ENCODE results near the gene RUVBL2.

Gene RUVBL2

DNA sequence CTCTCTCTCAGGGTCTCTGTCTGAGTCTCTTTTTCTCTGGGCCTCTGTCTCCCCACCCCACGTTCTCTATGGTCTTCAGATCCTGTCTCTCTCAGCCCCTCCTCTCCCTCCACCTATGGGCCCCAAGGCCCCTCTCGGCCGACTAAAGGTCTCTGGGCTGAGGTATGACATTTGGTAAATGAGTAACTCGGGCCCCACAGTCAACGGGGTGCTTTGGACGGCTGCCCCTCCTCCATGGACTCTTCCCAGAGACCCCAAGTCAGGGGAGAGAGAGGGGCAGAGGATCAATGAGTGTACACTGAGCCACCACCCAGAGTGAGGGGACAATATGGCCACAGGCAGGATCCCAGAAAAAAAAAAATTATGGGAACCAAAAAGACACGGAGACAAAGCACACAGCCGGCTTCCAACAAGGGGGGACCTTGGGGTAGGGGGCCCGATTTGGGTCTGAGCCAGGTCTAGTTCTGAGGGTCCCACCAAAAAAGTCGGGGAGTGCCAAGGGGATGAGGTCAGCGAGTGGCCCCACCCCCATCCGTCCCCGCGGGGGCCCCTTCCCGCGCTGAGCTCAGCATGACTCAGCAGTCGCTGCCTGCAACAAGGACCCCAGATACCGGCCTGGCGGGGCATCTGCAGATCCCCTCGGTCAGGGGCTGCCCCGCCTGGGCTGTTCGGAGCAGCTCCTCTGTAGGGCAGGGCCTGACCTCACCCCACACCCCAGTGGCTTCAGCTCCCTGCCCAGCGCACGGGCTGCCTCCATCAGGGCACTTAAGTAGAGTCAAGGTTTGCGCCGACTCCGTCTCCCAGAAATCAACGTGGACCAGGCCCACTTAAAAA lies 30.1 kb upstream of the RUVBL2 start:
- no peak for DNase-seq (ENCODE audit: low read depth, low spot score)

DNA sequence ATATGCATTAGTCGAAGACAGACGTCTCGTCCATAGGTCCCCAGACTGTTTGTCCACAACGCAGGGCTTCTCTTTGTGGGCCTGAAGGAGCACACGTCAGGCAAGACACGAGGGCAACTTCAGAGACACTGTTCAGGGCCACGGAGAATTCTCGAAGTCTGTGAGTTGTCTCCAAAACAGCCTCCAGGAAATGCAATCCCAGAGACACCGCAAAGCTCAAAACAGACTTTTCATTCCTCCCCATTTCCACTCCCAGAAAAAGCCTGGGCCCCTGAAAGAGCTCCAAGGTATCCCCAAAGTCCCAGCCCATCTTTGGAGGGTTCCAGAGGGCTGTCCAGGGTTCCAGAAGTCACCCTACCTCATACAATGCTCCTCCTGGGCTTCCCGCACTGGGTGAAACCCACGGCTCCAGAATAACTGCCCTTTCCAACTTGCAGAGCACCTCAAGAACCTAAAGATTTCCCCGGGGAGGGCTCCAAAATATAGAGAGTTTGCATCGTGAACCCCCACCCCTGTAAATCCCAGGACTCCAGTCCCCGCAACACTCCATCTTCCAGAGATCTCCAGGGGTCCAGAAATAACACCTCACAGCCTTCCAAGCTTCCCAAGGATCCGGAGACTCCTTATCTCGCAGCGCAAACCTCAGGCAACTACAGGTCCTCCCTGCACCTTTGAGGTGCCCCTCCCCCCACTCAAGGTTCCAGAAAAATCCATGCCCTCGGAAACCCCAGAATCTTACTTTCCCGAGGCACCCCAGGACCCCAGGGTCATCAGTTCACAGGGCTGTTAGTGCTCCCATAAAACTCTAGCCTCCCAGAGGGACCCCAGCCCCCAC lies 29.3 kb upstream of the RUVBL2 start:
- no peak for DNase-seq (ENCODE audit: low read depth, low spot score)

DNA sequence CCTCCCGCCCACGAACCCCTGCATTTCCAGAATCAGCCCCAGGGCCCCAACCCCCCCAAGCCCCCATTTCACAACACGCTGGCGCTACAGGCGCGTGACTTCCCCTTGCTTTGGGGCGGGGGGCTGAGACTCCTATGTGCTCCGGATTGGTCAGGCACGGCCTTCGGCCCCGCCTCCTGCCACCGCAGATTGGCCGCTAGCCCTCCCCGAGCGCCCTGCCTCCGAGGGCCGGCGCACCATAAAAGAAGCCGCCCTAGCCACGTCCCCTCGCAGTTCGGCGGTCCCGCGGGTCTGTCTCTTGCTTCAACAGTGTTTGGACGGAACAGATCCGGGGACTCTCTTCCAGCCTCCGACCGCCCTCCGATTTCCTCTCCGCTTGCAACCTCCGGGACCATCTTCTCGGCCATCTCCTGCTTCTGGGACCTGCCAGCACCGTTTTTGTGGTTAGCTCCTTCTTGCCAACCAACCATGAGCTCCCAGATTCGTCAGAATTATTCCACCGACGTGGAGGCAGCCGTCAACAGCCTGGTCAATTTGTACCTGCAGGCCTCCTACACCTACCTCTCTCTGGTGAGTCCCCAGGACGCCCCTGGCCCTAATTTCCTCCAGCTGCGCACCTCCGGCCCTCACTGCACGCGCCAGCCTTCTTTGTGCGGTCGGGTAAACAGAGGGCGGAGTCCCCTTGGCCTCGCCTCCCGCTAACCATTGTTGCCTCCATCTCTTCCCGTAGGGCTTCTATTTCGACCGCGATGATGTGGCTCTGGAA lies 28.5 kb upstream of the RUVBL2 start, which contains the start of gene FTL:
FTL (plus strand) TSS at position 270 of the 766 bp plus-strand sequence; CDS start at position 469, 199 bp downstream.
- DNase-seq (ENCODE audit: low read depth, low spot score): peak; percentile 83

DNA sequence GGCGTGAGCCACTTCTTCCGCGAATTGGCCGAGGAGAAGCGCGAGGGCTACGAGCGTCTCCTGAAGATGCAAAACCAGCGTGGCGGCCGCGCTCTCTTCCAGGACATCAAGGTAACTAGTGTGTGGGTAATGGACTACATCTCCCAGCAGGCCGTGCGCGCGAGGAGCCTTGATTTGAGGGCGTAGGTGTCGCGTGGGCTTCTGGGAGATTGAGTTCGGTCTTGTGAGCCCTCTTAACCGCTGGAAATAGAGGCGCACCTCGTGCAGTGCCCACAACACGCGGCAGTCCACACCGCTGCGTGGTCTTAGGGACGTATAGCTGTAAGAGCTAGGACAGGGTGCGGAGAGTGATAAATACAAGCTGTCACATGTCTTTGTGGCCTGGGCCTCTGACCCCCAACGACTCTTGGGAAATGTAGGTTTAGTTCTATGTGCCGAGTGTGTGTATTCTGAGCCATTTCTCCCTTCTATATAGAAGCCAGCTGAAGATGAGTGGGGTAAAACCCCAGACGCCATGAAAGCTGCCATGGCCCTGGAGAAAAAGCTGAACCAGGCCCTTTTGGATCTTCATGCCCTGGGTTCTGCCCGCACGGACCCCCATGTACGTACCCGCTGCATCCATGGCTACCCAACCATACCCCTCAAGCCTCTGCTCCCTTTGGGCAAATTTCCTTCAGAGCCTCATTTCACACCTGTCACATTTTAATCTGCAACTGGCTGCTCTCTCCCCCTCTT lies 27.7 kb upstream of the RUVBL2 start:
- DNase-seq (ENCODE audit: low read depth, low spot score): no peak

DNA sequence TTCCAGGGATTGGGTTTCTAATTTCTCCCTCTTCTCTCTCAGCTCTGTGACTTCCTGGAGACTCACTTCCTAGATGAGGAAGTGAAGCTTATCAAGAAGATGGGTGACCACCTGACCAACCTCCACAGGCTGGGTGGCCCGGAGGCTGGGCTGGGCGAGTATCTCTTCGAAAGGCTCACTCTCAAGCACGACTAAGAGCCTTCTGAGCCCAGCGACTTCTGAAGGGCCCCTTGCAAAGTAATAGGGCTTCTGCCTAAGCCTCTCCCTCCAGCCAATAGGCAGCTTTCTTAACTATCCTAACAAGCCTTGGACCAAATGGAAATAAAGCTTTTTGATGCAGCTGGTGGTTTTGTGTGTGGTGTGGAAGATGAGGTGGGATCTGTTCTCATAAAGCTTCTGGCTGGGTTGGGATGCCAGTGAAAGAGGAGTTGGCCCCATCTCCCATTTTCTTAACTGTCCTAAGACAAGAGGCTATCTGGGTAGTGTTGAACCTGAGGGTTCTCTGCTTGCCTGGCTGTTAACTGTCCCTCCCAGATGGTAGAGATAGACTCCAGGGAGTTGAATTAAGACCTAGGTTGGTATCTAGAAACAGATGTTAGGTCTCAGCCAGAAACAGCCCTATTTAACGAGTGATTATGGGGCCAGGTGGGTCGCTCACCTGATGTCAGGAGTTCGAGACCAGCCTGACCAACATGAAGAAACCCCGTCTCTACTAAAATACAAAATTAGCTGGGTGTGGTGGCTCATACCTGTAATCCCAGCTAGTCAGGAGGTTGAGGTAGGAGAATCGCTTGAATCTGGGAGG lies 26.9 kb upstream of the RUVBL2 start:
- DNase-seq (ENCODE audit: low read depth, low spot score): no peak

DNA sequence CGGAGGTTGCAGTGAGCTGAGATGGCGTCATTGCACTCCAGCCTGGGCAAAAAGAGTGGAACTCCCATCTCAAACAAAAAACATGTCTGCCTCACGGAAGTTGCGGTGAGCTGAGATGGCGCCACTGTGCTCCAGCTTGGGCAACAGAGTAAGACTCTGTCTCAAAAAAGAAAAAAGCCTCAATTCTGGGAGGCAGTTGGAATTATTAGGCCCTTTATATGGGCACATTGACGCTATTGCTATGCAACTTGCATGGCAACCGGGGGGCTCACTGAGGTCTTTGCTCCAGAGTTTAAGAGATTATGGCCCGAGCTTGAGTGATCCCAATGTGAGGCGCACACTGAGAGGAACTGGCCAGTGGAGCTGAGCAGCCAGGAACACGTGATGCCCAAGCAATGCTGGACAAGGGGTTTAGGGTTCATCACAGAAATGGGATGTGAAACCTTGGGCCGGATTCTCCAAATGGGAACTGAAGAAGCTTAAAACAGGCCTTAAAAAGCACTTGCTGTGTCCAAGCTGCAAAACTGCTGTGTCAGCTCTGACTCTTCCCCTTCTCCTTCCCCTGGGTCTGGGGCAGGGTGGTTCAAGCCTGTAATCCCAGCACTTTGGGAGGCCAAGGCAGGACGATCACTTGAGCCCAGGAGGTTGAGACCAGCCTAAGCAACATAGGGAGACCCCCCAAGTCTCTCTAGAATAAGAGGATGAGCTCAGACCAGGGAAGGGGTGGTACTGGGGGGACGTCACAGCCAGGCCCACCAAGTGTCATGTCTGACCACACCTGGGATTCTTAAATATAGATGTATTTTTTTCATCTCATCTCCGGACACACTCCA lies 26.1 kb upstream of the RUVBL2 start:
- no peak for DNase-seq (ENCODE audit: low read depth, low spot score)

DNA sequence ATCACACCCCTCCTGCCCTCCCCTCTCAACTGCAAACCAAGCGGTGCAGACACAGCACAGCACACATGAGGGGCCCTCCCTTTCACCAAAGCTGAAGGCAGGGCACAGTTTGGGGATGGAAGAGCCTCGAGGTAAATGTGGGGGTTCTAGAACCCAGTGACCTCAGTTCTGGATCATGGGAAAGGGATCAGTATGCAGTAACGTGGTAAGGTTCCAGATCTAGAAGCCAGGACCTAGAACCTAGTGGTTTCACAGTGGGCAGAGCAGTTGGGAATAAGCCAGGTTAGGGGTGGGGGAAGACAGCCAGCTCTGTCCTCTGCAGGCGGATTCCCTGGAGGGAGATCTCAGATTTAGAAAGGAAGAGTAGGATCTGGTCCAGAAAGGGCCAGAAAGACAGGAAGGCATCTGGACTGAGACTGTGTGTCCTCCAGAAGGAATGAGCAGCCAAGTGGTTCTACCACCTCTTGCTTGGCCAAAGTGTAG lies 25.5 kb upstream of the RUVBL2 start:
- no peak for DNase-seq (ENCODE audit: low read depth, low spot score)

DNA sequence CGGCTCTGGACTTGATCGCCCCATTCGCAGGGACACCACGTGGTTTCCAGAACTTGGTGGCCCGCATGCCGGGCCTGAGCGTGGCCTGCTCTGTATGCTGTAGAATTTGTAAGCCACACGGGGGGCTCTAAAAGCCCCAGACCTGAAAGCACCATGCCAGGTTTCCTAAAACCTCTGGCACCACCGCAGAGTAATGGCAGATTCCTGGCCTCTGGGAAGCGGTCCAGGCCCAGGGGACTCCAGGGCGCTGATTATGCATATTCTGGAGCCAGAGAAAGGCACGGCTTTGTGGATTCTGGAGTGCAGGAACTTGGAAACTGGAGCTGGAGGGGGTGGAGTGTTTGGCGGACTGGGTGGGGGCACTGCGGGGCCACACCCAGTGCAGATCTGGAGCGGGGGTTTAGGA lies 24.9 kb upstream of the RUVBL2 start:
- DNase-seq (ENCODE audit: low read depth, low spot score): no peak

DNA sequence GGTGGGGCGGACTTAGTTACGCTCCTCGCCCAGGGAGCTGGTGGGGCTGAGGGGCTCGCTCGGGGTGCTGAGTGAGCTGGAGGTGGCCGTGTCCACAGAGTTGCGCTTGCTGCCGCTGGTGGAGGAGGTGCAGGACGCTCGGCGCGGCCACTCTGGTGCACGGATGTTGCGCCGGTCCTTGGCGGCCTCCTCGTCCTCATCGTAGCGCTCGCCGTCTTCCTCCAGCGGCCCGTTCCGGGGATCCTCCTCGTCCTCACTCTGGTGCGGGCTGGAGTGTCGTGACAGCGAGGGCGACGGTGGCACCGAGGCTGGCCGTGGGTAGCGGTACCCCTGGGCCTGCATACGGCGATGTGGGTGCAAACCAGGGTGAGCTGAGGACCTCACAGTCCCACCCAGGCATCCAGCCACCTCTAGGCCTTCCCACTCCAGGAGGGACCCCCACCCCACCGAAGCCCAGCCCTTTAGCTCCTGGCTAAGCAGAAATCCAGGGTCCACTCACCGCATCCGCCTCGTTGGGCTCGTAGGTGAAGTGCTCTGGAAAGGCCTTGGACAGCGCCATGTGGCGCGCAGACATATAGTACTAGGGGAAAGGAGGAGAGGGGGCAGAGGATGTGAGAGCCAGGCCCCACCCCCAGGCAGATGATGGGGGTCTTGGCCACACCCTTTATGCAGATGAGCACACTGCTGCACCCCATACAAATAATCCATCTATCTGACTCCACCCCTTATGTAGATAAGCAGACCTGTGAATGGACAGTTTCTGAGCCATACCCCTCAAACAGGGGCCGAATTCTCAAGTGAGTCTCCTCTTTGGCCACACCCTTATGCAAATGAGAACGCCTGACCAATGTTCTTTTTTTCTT lies 24.2 kb upstream of the RUVBL2 start:
- DNase-seq (ENCODE audit: low read depth, low spot score): no peak

DNA sequence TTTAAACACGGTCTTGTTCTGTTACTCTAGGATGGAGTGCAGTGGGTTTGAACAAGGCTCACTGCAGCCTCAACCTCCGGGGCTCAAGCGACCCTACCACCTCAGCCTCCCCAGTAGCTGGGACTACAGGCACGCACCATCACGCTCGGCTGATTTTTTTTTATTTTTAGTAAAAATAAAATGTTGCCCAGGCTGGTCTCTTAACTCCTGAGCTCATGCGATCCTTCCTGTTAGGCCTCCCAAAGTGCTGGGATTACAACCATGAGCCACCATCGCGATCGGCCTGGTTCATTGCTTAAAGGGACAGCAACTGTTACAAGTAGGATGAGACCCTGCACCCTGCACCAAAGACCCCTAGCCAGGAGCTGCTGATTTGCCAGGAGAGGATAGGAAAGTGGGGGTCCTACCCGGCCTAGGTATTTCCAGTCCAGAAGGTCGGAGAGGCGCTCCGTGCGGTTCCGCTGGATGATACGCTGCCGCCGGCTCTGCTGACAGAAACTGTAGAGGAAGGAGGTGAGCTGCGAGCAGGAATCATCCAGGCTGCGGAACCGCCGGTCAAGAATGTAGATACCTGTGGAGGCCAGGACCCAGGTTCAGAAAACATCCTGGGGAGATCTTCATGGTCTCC lies 23.4 kb upstream of the RUVBL2 start:
- no peak for DNase-seq (ENCODE audit: low read depth, low spot score)

DNA sequence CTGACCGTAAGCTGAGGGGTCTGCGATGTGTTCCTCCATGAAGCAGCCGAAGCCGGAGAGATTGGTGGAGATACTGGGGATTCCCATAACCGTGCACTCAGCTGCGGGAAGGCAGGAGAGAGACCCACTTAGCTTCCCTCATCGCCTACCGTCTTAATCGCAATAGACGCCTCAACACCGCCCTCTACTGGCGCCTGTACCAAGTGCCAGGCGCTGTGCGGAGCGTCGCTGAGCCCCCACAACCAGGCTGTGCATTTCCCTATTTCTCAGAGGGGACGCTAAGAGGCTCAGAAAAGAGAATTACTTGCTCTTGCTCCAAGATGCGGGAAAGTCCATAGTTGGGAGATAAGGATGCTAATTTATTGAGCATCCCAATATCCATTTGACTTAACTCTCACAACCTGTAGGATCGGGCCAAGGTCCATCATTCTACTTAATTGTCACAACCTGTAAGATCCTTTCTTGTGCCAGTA lies 22.7 kb upstream of the RUVBL2 start:
- DNase-seq (ENCODE audit: low read depth, low spot score): no peak

DNA sequence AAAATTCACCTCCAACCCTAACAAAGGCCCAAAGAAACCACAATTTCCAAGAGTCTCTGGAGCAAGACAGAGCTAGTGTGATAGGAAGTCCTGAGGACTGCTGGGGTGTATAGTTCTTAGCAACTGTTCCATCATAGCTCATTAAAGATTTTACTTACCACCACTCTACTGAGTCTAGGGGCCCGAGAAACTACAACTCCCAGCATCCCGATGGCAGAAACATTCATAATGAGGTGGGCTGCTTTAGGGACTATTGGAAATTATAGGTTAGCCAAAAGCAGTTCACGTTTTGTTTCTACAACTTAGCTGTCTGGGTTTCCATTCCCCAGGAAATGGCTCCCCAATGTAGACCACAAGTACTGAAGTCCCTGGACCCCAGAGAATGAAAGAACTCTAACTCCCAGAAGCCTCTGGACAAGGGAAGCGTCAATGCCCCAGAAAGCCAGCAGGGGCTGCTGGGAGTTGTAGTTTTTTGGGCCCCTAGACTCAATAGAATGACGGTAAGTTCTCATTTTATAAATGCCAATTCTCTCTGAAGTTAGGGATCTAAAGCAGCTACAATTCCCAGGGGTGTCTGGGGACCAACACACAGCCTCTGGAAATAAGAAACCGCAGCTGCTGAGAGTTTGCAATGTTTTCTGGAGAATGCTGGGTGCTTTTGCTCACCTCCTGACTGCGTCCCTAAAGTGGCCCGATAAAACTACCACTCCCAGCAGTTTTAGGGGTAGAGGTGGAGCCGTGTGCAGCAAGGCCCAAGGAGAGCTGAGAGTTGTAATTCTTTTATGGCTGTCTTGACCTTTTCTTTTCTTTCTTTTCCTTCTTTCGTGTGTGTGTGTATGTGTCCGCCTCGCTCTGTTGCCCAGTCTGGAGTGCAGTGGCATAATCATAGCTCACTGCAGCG lies 17.5 kb upstream of the RUVBL2 start:
- DNase-seq (ENCODE audit: low read depth, low spot score): no peak

DNA sequence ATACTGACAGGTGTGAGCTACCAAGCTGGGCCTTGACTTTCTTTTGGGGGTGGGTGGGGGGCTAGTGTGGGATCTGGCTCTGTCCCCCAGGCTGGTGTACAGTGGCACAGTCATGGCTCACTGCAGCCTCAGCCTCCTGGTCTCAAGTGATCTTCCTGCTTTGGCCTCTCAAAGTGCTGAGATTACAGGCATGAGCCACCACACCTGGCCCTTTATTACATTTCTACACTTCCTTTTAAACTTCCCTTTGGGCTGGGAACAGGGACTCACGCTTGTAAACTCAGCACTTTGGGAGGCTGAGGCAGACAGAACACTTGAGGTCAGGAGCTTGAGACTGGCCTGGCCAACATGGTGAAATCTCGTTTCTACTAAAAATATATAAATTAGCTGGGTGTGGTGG lies 16.6 kb upstream of the RUVBL2 start:
- no peak for DNase-seq (ENCODE audit: low read depth, low spot score)

DNA sequence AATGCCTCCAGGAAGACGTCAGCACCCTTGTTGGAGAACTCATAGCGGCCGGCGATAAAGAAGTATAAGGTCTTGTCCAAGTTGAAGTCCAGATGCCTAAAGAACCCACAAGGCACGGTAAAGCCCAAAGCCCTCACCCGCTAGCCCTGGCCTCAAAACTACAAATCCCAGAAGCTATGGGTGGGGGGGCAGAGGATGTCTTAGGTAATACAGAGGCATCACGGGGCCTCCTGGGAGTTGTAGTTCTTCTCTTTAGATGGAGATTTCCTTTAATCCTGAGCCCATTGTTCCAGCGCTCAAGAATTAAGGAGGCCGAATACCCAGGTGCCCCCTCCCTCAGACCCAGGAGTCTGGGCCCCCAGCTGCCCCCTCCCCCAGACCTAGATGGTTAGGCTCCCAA lies 11.4 kb upstream of the RUVBL2 start:
- no peak for DNase-seq (ENCODE audit: low read depth, low spot score)

DNA sequence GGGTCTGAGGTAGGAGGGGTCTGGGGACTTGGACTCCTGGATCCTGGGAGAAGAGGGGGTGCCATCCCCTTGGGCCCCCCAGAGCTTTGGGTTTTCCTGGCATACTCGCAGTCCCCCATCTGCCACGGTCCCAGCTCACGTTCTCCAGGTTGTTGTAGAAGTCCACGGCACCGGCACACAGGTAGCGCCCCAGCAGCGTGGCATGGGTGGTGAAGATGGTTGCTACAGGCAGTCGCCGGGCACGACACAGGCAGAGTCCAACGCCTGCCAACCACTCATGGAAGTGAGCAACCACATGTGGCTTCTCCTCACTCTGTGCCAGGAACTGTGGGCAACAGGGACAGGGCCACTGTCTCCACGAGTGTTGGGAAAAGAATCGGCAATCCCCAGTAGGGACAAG lies 8.0 kb upstream of the RUVBL2 start:
- DNase-seq (ENCODE audit: low read depth, low spot score): no peak

DNA sequence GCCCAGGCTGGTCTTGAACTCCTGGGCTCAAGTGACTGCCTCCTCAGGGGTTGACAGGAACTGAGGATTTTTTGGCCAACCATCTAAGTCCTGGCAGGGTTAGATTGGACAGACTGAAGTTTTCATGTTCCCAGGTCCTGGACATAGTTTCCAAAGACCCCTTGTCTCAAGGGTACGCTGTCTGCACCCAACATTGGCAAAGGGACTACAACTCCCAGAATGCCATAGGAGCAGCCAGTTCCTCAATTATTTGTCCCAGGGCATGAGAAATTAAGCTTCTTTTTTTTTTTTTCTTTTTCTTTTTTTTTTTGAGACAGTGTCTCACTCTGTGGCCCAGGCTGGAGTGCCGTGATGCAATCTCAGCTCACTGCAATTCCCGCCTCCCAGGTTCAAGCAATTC lies 7.5 kb upstream of the RUVBL2 start:
- DNase-seq (ENCODE audit: low read depth, low spot score): no peak

DNA sequence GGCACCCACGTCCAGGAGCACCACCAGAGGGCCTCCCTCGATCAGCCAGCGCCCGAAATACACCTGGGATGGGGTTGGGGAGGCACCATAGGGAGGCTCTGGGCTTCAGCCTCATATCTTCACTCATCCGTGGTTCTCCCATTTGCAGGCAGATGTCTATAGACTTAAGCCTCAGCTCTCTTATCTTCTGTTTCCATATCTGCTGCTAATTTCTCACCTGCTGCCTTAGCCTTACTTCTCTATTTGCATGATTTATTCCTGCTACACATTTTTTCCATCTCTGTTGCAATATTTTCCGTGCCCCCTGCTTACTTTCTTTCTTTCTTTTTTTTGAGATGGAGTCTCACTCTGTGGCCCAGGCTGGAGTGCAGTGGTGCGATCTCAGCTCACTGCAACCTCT lies 6.4 kb upstream of the RUVBL2 start:
- no peak for DNase-seq (ENCODE audit: low read depth, low spot score)

Measured in smooth muscle cell of the brain vasculature (primary cell).